ENCODE results near the gene MROH8.

GRCh38 chr20:37137547-37137946, 41.8 kb downstream of the MROH8 start:
- TF ChIP-seq TAF1 (IDR thresholded peaks at IDR 0.05; ENCODE audit: borderline replicate concordance, insufficient read depth, low read length) (no peak), REST (IDR thresholded peaks at IDR 0.05; ENCODE audit: insufficient read depth in 1 of 2, low read depth in 2 of 2, low read length in 2 of 2) (no peak), POLR2AphosphoS5 (IDR thresholded peaks at IDR 0.05; ENCODE audit: low read depth, low read length) (no peak)
